ENCODE measurements around the gene EIF4G2.

The EIF4G2 gene

DNA sequence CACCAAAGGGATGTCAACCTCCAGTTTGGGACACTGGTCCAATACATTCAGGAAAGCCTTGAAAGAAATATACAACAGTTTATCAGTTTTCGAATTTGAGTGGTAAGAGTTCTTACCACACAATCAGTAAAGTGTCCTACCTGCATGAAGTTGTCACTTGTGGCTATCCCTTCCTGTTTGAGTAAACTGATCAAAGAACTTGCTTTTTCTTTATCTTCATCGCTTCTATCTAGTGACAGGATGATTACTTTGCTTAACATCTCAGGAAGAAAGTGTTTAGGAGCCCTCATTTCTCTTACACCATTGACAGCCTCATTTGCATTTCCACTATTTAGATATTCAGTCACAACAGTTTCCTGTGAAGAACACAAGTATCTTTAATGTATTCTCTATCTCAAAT is 8.4 kb downstream of the EIF4G2 start:
- Histone ChIP-seq H3K27me3 (ENCODE audit: insufficient read depth, low read length) (no peaks in the 10 kb centered on the region), H3K4me3 (ENCODE audit: low read depth, low read length, poor library complexity, severe bottlenecking) (no peak overlapping the region), H3K9me2 (ENCODE audit: low read depth, low read length) (no peaks in the 10 kb centered on the region), H3K9ac (ENCODE audit: low read length) (no peak overlapping the region), H3K4me1 (ENCODE audit: insufficient read depth, low read length, severe bottlenecking) (no peaks in the 10 kb centered on the region), H4K20me1 (ENCODE audit: insufficient read depth, low read length) (no peaks in the 10 kb centered on the region), H3K27ac (ENCODE audit: low read depth, low read length, poor library complexity, severe bottlenecking) (no peak overlapping the region), H2AFZ (ENCODE audit: low read length) (no peak overlapping the region), H3K36me3 (ENCODE audit: insufficient read depth, low read length) (peaks cover 96% of the 10 kb centered on the region), H3K79me2 (ENCODE audit: insufficient read depth, low read length) (no peaks in the 10 kb centered on the region), H3K9me3 (ENCODE audit: low read length) (no peaks in the 10 kb centered on the region), H3F3A (ENCODE audit: insufficient read depth, low read length) (peaks cover 25% of the 10 kb centered on the region), H3K4me2 (ENCODE audit: low read length) (no peak overlapping the region)
- TF ChIP-seq CTCF (IDR thresholded peaks at IDR 0.05; ENCODE audit: low read length), result no peak

DNA sequence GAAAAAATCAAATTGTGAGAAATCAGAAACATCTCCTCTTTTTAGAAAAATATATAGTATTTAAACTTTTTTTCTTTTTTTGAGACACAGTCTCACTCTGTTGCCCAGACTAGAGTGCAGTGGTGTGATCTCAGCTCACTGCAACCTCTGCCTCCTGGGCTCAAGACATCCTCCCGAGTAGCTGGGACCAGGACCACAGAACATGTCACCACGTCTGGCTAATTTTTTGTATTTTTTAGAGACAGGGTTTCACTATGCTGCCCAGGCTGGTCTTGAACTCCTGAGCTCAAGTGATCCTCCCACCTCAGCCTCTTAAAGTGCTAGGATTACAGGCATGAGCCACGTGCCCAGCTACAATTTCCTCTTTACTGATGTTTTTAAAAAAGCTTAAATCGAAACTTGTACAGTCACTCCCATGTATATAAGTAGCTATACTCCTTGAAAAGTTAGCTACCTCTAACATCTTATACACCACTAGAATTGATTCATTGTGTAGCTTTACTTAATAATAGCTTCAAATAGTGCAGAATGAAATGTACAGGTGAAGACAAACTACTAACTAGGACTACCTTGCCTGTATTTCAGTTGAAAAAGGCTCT is 10.3 kb downstream of the EIF4G2 start:
- H3K27me3 ChIP-seq (ENCODE audit: insufficient read depth, low read length), result no peaks in the 10 kb centered on the region
- H3K36me3 ChIP-seq (ENCODE audit: insufficient read depth, low read length), result peaks cover 78% of the 10 kb centered on the region
- H2AFZ ChIP-seq (ENCODE audit: low read length), result no peak overlapping the region
- no peaks in the 10 kb centered on the region for H3K4me1 ChIP-seq (ENCODE audit: insufficient read depth, low read length, severe bottlenecking)
- no peaks in the 10 kb centered on the region for H3K79me2 ChIP-seq (ENCODE audit: insufficient read depth, low read length)
- H3F3A ChIP-seq (ENCODE audit: insufficient read depth, low read length), result peaks cover 32% of the 10 kb centered on the region
- no peak overlapping the region for H3K4me2 ChIP-seq (ENCODE audit: low read length)
- no peak overlapping the region for H3K27ac ChIP-seq (ENCODE audit: low read depth, low read length, poor library complexity, severe bottlenecking)
- H3K9me3 ChIP-seq (ENCODE audit: low read length), result no peaks in the 10 kb centered on the region
- H3K9ac ChIP-seq (ENCODE audit: low read length), result no peak overlapping the region
- no peaks in the 10 kb centered on the region for H3K9me2 ChIP-seq (ENCODE audit: low read depth, low read length)
- no peak overlapping the region for H3K4me3 ChIP-seq (ENCODE audit: low read depth, low read length, poor library complexity, severe bottlenecking)
- no peaks in the 10 kb centered on the region for H4K20me1 ChIP-seq (ENCODE audit: insufficient read depth, low read length)
- TF ChIP-seq EZH2 (IDR thresholded peaks at IDR 0.05; ENCODE audit: borderline replicate concordance, low read length), result no peak

DNA sequence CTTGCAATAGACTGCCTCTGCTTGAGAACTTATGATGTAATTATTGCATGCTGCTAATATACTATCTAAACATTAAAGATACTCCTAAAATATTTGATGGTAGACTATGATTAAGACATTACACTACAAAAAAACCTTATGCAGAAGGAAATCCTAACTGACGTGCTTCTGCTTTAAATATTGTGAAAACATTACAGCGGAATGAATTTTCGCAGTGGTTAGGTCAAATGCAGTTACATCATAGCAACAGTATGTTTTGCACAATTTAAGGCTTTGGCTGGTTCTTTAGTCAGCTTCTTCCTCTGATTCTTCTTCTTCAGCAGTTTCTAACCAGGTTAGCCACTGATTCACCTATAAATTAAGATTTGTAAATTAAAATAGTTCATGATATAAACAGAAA is 11.2 kb downstream of the EIF4G2 start:
- Histone ChIP-seq H3K27ac (ENCODE audit: low read depth, low read length, poor library complexity, severe bottlenecking) (no peak overlapping the region), H3K9ac (ENCODE audit: low read length) (no peak overlapping the region), H2AFZ (ENCODE audit: low read length) (no peak overlapping the region), H3K4me1 (ENCODE audit: insufficient read depth, low read length, severe bottlenecking) (peaks cover 4% of the 10 kb centered on the region), H3K79me2 (ENCODE audit: insufficient read depth, low read length) (no peaks in the 10 kb centered on the region), H3K9me3 (ENCODE audit: low read length) (no peaks in the 10 kb centered on the region), H3K27me3 (ENCODE audit: insufficient read depth, low read length) (no peaks in the 10 kb centered on the region), H4K20me1 (ENCODE audit: insufficient read depth, low read length) (no peaks in the 10 kb centered on the region), H3F3A (ENCODE audit: insufficient read depth, low read length) (peaks cover 32% of the 10 kb centered on the region), H3K36me3 (ENCODE audit: insufficient read depth, low read length) (peaks cover 69% of the 10 kb centered on the region), H3K4me2 (ENCODE audit: low read length) (no peak overlapping the region), H3K4me3 (ENCODE audit: low read depth, low read length, poor library complexity, severe bottlenecking) (no peak overlapping the region), H3K9me2 (ENCODE audit: low read depth, low read length) (no peaks in the 10 kb centered on the region)
- TF ChIP-seq EZH2 (IDR thresholded peaks at IDR 0.05; ENCODE audit: borderline replicate concordance, low read length) (no peak), CTCF (IDR thresholded peaks at IDR 0.05; ENCODE audit: low read length) (no peak)

DNA sequence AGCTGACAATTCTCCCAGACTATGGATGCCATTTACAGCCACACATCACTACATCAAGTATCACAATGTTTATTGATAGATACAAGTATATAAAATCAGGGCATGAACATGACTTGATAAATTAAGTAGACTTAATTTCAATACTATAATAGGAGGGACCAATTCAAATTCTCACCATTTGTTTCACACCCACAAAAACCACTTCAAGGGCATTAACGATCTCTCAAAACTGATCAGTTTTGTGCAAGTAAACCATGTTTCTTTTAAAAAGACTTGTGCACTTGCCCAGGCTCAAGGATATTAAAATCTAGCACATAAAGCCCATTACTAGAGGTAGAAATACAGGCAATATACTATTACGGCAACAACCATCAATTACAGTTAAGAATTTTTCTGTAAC is 11.7 kb downstream of the EIF4G2 start:
- Histone ChIP-seq H3K4me3 (ENCODE audit: low read depth, low read length, poor library complexity, severe bottlenecking) (no peak overlapping the region), H3K27me3 (ENCODE audit: insufficient read depth, low read length) (no peaks in the 10 kb centered on the region), H4K20me1 (ENCODE audit: insufficient read depth, low read length) (no peaks in the 10 kb centered on the region), H3K9ac (ENCODE audit: low read length) (no peak overlapping the region), H3K79me2 (ENCODE audit: insufficient read depth, low read length) (no peaks in the 10 kb centered on the region), H3K4me2 (ENCODE audit: low read length) (no peak overlapping the region), H3K36me3 (ENCODE audit: insufficient read depth, low read length) (peaks cover 63% of the 10 kb centered on the region), H2AFZ (ENCODE audit: low read length) (no peak overlapping the region), H3K9me2 (ENCODE audit: low read depth, low read length) (no peaks in the 10 kb centered on the region), H3K4me1 (ENCODE audit: insufficient read depth, low read length, severe bottlenecking) (peaks cover 4% of the 10 kb centered on the region), H3K27ac (ENCODE audit: low read depth, low read length, poor library complexity, severe bottlenecking) (no peak overlapping the region), H3K9me3 (ENCODE audit: low read length) (no peaks in the 10 kb centered on the region), H3F3A (ENCODE audit: insufficient read depth, low read length) (peaks cover 32% of the 10 kb centered on the region)
- TF ChIP-seq CTCF (IDR thresholded peaks at IDR 0.05; ENCODE audit: low read length) (no peak), EZH2 (IDR thresholded peaks at IDR 0.05; ENCODE audit: borderline replicate concordance, low read length) (no peak)

Measured in OCI-LY1 (cell line).